Natural killer cell (primary cell): ENCODE results near the gene SURF1. TPM values are rescaled to one million over a fixed set of nuclear protein-coding genes. Genes with fewer than 3 reads are reported as not detected.
A peak's percentile ranks its signal among the peaks of the same experiment; 100 is the strongest.

Experiments used
- ATAC-seq, 3 donors: fragments of 150-1000 bp in 2 of 3; fragments of 200-7000 bp in 1 of 3; cut with Tn5 transposase; 1 replicate in 1 of 3; 2 replicates in 2 of 3; pipeline ENCODE4 v1.10.0; 2021; ENCODE audit warnings: mild to moderate bottlenecking in 2 of 3, moderate library complexity in 2 of 3
- DNase-seq, 2 donors: peaks; one replicate each; pipeline versions ENCODE4 v3.0.0 to v3.0.0-alpha.2; 2013 to 2021; ENCODE audit warnings: mixed read lengths in 1 of 2
- H3K27ac ChIP-seq: one replicate; pipeline ENCODE4 v1.5.1; 2013; ENCODE audit warnings: mild to moderate bottlenecking, low read length
- H3K27me3 ChIP-seq: one replicate; pipeline ENCODE4 v1.6.1; 2013; ENCODE audit warnings: low read length; ENCODE audit not compliant: control insufficient read depth, insufficient read depth
- H3K36me3 ChIP-seq: one replicate; pipeline ENCODE4 v1.6.1; 2013; ENCODE audit warnings: low read length; ENCODE audit not compliant: control insufficient read depth, insufficient read depth
- H3K4me1 ChIP-seq: one replicate; pipeline ENCODE4 v1.6.1; 2013; ENCODE audit warnings: low read length; ENCODE audit not compliant: control insufficient read depth, insufficient read depth
- H3K4me3 ChIP-seq: one replicate; pipeline ENCODE4 v1.5.1; 2013; ENCODE audit warnings: low read length
- H3K9me3 ChIP-seq: one replicate; pipeline ENCODE4 v1.6.1; 2013; ENCODE audit warnings: low read length; ENCODE audit not compliant: control insufficient read depth, insufficient read depth
- H3K27ac Mint-ChIP-seq, 2 donors: one replicate each; pipeline ENCODE4 v1.8.0; 2022; ENCODE audit warnings: mild to moderate bottlenecking in 2 of 2, mixed read lengths in 2 of 2, moderate library complexity in 1 of 2
- H3K27me3 Mint-ChIP-seq, 2 donors: one replicate each; pipeline ENCODE4 v1.8.0; 2022; ENCODE audit warnings: low read depth in 2 of 2, mixed read lengths in 2 of 2
- H3K36me3 Mint-ChIP-seq: one replicate; pipeline ENCODE4 v1.8.0; 2022; ENCODE audit warnings: mixed read lengths
- H3K4me1 Mint-ChIP-seq, 2 donors: one replicate each; pipeline ENCODE4 v1.8.0; 2022; ENCODE audit warnings: mixed read lengths in 2 of 2
- H3K4me3 Mint-ChIP-seq: one replicate; pipeline ENCODE4 v1.8.0; 2022; ENCODE audit warnings: mild to moderate bottlenecking, moderate library complexity, mixed read lengths
- H3K9me3 Mint-ChIP-seq, 2 donors: one replicate each; pipeline ENCODE4 v1.8.0; 2022; ENCODE audit warnings: mixed read lengths in 2 of 2
- WGBS: methylation state at CpG from one replicate; pipeline ENCODE4 v1.1.7; 2013; ENCODE audit warnings: missing lambda C conversion rate; ENCODE audit not compliant: insufficient coverage; 5-methylcytosine and 5-hydroxymethylcytosine counted together
- intact Hi-C: fragments of 100-400 bp; cut with micrococcal nuclease; formaldehyde crosslinking; loops from one replicate; pipeline ENCODE4 v1.14.2; 2022
- total RNA-seq, 4 donors: library from RNA; stranded (reverse); fragments of 120-200 nt in 1 of 4; gene quantifications; one replicate each; pipeline versions ENCODE4 v1.2.3 to v1.2.4, GENCODE V29; 2013 to 2022
- TF ChIP-seq, protein P1 (sequence below): fragments of 200-600 bp; IDR thresholded peaks from one replicate; pipeline ENCODE4 v1.8.0; 2022; ENCODE audit warnings: antibody characterized with exemption

SURF1 gene
- total RNA-seq, 3 donors from 2014 or later (not counting 1 experiment from before 2014, with no cell fraction given) = 35.6 to 44.4 (median 37.2) TPM

DNA sequence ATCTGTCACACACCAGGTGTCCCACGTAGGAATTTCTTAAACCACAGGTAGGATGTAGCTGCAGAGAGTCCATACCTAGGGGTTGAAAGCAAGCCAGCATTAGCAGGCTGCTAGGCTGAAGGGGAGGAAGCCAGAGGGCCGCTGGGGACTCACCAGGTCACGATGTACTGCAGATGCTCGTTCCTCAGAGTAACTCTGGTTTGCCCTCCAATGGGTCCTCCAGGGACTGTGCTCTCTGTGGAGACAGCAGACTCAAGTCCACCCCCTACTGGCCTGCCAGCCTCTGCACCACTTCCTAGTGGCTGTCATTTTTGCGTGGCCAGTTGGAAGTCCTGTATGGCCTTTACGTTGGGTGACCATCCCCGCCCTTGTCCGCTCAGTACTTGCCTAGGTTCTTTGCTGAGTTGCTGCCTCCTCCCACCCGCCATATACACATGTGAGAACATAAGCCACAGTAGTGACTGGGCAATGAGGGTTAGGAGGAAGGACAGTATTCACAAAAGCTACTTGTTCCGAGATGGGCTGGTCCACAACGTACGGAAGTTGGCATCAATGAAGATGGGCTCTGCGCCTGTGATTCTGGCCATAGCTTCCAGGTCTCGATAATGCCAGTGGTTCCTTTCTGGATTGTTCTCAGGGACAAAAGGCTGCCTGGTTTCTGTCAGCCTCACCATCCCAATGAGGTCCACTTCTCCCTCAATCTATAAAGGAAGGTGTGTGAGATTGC is 4.2 kb downstream of the SURF1 start:
- H3K4me1 ChIP-seq = peaks cover 39% of the 10 kb centered on the region
- H3K36me3 ChIP-seq = peaks cover 50% of the 10 kb centered on the region
- Mint-ChIP-seq H3K9me3 (no peaks in the 10 kb centered on the region), H3K4me3 (no peak overlapping the region), H3K27ac (peak overlapping the region in 1 of 2 donors; percentile 31), H3K4me1 (peaks cover 34 to 42% of the 10 kb centered on the region in 2 donors), H3K36me3 (peaks cover 12% of the 10 kb centered on the region), H3K27me3 (no peaks in the 10 kb centered on the region)
- DNase-seq = peak in 1 of 2 donors; percentile 51
- intact Hi-C loops = no loop called here
- no peaks in the 10 kb centered on the region for H3K9me3 ChIP-seq
- no peak overlapping the region for H3K27ac ChIP-seq
- WGBS = 82% methylated on average over 13 of the region's 14 CpGs
- TF ChIP-seq, protein P1, sequence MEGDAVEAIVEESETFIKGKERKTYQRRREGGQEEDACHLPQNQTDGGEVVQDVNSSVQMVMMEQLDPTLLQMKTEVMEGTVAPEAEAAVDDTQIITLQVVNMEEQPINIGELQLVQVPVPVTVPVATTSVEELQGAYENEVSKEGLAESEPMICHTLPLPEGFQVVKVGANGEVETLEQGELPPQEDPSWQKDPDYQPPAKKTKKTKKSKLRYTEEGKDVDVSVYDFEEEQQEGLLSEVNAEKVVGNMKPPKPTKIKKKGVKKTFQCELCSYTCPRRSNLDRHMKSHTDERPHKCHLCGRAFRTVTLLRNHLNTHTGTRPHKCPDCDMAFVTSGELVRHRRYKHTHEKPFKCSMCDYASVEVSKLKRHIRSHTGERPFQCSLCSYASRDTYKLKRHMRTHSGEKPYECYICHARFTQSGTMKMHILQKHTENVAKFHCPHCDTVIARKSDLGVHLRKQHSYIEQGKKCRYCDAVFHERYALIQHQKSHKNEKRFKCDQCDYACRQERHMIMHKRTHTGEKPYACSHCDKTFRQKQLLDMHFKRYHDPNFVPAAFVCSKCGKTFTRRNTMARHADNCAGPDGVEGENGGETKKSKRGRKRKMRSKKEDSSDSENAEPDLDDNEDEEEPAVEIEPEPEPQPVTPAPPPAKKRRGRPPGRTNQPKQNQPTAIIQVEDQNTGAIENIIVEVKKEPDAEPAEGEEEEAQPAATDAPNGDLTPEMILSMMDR = no peak
- H3K4me3 ChIP-seq = no peak overlapping the region
- no peak for ATAC-seq
- H3K27me3 ChIP-seq = no peaks in the 10 kb centered on the region

DNA sequence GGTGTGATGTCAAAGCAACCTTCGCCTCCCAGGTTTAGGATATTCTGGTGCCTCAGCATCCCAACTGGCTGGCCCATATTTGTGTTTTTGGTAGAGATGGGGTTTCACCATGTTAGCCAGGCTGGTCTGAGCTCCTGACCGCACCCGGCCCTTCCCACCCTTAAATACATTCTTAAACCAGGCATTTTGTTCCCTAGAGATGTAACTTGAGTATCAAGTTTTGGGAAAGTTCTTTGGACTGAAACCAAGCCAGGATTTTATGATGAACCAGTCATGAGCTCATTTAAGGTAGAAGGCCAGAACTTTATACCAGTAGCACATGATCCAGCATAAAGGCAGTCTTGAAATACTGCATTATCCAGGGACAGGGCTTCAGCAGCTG is 4.8 kb downstream of the SURF1 start:
- Histone ChIP-seq H3K4me1 (peaks cover 40% of the 10 kb centered on the region), H3K9me3 (no peaks in the 10 kb centered on the region), H3K27ac (no peak overlapping the region), H3K4me3 (no peak overlapping the region), H3K27me3 (no peaks in the 10 kb centered on the region), H3K36me3 (peaks cover 50% of the 10 kb centered on the region)
- intact Hi-C loops = no loop called here
- Mint-ChIP-seq H3K4me1 (peaks cover 39 to 43% of the 10 kb centered on the region in 2 donors), H3K4me3 (no peak overlapping the region), H3K9me3 (no peaks in the 10 kb centered on the region), H3K27me3 (no peaks in the 10 kb centered on the region), H3K27ac (no peak overlapping the region), H3K36me3 (peaks cover 12% of the 10 kb centered on the region)
- WGBS = 100% methylated on average over 1 of the region's 3 CpGs
- ATAC-seq = no peak
- TF ChIP-seq, protein P1 = no peak
- DNase-seq = no peak

DNA sequence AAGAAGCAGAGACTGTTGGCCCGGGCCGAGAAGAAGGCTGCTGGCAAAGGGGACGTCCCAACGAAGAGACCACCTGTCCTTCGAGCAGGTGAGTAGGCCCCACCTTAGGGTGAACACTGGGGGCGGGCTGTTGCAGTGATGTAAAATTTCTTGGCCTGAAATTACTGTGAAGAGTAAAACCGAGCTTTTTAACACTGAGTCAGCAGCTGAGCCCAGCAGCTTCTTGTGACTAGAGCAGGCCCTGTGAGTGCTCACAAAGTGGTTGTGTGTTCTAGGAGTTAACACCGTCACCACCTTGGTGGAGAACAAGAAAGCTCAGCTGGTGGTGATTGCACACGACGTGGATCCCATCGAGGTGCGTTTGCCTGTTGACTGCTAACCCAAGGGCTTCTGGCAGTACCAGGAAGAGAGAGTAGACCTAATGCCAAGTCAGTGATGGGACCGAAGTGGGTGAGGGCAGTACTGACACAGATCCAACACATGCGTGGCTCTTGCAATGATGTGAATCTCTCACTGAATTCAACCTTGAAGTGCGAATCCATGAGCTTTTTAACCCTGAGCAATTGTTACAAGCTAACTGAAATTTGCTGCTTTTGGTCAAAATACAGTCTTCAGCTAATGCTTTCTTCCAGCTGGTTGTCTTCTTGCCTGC is 6.2 kb downstream of the SURF1 start:
- Mint-ChIP-seq H3K9me3 (no peaks in the 10 kb centered on the region), H3K4me3 (peak overlapping the region; percentile 13), H3K27me3 (no peaks in the 10 kb centered on the region), H3K36me3 (peaks cover 12% of the 10 kb centered on the region), H3K4me1 (peaks cover 45 to 47% of the 10 kb centered on the region in 2 donors), H3K27ac (peak overlapping the region in 1 of 2 donors; percentile 94)
- H3K27ac ChIP-seq = no peak overlapping the region
- H3K9me3 ChIP-seq = no peaks in the 10 kb centered on the region
- TF ChIP-seq, protein P1 = no peak
- peaks cover 40% of the 10 kb centered on the region for H3K4me1 ChIP-seq
- H3K36me3 ChIP-seq = peaks cover 52% of the 10 kb centered on the region
- no peaks in the 10 kb centered on the region for H3K27me3 ChIP-seq
- DNase-seq = no peak
- 85% methylated on average over 15 of the region's 15 CpGs for WGBS
- ATAC-seq = no peak
- intact Hi-C loops = no loop called here
- H3K4me3 ChIP-seq = no peak overlapping the region
